ENCODE data around the gene RUFY3.

GRCh38 chr4:70754470-70754869, 32.7 kb downstream of the RUFY3 start:
- TF ChIP-seq EZH2 (IDR thresholded peaks at IDR 0.05; ENCODE audit: borderline replicate concordance, low read depth, low read length, poor library complexity, severe bottlenecking) = no peak
- TF ChIP-seq CTCF (conservative IDR thresholded peaks at IDR 0.05; ENCODE audit: low read depth, low read length) = no peak

Measured in A673 (cell line).